ENCODE measurements around the gene PNPLA7.
A peak's percentile ranks its signal among the peaks of the same experiment; 100 is the strongest.
"Not testable (repeated sequence)": the region's sequence is repeated elsewhere in the genome, so short reads cannot be mapped to it uniquely, and the experiment has no call there.

PNPLA7 gene

DNA sequence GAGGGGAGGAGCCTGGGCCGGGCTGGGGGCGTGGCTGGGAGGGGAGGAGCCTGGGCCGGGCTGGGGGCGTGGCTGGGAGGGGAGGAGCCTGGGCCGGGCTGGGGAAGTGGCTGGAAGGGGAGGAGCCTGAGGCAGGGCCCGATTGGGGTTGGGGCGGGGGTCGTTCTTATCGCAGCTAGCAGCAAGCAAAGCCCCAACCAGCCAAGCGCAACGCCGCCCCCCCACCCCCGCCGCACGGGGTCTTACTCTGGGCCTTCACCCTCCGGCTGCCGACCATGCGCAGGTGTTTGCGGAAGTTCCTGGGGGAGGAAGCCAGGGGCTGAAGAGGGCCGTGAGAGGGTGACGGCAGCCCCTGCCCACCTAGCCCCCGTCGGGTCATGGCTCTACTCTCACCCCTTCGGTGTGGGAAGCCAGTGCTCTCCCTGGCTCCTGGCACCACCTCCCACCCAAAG is 96.0 kb downstream of the PNPLA7 start:
- Histone ChIP-seq H3K4me3 (ENCODE audit: low read depth, low read length) (no peak overlapping the region), H3K9me3 (ENCODE audit: severe bottlenecking) (no peaks in the 10 kb centered on the region), H3K27ac (no peak overlapping the region), H3K36me3 (peaks cover 53% of the 10 kb centered on the region), H3K27me3 (ENCODE audit: insufficient read depth, low read depth, severe bottlenecking) (no peaks in the 10 kb centered on the region)
- DNase-seq: peak; percentile 50
- TF ChIP-seq CTCF (IDR thresholded peaks at IDR 0.05; ENCODE audit: low read depth, low read length): no peak

DNA sequence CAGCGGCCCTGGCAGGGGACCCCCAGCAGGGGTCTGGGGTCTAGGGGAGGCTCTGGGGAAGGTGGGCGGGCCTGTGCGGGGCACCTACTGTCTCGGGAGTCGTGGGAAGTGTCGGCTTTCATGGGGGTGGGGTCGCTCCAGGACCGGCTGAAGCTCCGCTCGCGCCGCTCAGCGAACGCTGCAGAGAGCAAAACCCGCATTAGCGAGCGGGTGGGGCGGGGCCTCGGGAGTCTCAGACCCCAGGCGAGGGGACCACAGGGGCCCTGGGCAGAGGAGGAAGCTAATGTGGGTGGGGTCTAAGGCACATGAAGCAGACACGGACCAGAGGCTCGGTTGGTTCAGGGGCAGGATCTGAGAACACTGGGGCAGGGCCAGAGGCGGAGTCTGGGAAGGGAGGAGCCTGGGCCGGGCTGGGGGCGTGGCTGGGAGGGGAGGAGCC is 96.5 kb downstream of the PNPLA7 start:
- H3K36me3 ChIP-seq: peaks cover 56% of the 10 kb centered on the region

DNA sequence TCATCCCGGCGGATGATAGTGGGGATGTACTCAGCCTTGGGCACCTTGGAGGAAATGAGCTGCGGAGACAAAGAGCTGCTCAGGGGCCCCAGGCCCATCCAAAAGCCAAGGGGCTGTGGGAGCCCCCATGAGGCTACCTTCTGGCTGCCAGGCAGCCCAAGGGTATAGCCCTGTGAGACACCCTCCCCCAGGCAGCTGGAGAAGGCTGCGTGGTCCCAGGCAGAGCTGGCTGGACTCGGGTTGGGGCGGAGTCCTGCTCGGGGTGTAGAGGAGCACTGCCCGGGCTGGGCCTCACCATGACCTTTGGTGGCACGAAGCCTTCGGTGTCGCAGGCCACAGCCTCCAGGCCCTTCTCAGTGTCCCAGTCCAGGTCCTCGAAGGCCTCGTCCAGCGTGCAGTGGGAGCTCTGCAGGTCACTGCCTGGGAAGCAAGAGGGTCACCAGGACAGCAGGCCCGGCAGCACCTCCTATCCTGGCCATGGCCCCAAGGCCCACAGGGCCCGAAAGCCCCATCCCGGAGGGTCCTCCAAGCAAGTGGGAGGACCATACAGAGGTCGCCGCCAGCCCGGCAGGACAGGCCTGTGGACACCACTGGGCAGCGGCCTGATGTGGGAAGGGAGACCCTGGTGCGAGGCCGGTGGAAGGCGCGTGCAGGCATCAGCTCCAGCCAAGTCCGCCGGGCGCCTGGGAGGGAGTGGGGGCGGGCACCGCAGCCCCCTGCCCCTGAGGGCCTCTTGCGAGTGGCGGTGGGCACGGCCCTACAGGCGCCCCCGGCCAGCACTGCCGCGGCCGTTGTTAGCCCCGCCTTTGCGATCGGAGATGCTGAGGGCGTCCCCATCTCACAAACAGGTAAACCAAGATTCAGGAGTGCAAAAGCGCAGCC is 97.2 kb downstream of the PNPLA7 start:
- H3K36me3 ChIP-seq: peaks cover 55% of the 10 kb centered on the region
- H3K27ac ChIP-seq: no peak overlapping the region
- H3K4me3 ChIP-seq (ENCODE audit: low read depth, low read length): no peak overlapping the region
- no peaks in the 10 kb centered on the region for H3K27me3 ChIP-seq (ENCODE audit: insufficient read depth, low read depth, severe bottlenecking)
- H3K9me3 ChIP-seq (ENCODE audit: severe bottlenecking): no peaks in the 10 kb centered on the region
- DNase-seq: no peak
- TF ChIP-seq CTCF (IDR thresholded peaks at IDR 0.05; ENCODE audit: low read depth, low read length): no peak

More for the DNA sequence above, 96.5 kb downstream of the PNPLA7 start:
- Histone ChIP-seq H3K9me3 (ENCODE audit: severe bottlenecking) (no peaks in the 10 kb centered on the region), H3K27me3 (ENCODE audit: insufficient read depth, low read depth, severe bottlenecking) (no peaks in the 10 kb centered on the region), H3K27ac (no peak overlapping the region), H3K4me3 (ENCODE audit: low read depth, low read length) (no peak overlapping the region)
- no peak for TF ChIP-seq CTCF (IDR thresholded peaks at IDR 0.05; ENCODE audit: low read depth, low read length)
- peak; percentile 58 for DNase-seq

GRCh38 chr9:137452006-137452760 is 98.0 kb downstream of the PNPLA7 start:
- no peak for TF ChIP-seq CTCF (IDR thresholded peaks at IDR 0.05; ENCODE audit: low read depth, low read length)
- H3K36me3 ChIP-seq: peaks cover 47% of the 10 kb centered on the region
- no peaks in the 10 kb centered on the region for H3K9me3 ChIP-seq (ENCODE audit: severe bottlenecking)
- no peak for DNase-seq
- H3K4me3 ChIP-seq (ENCODE audit: low read depth, low read length): no peak overlapping the region
- no peak overlapping the region for H3K27ac ChIP-seq
- H3K27me3 ChIP-seq (ENCODE audit: insufficient read depth, low read depth, severe bottlenecking): no peaks in the 10 kb centered on the region

GRCh38 chr9:137451264-137452005 is 98.8 kb downstream of the PNPLA7 start:
- H3K36me3 ChIP-seq: peaks cover 41% of the 10 kb centered on the region
- not testable (repeated sequence) for DNase-seq; H3K9me3 ChIP-seq (ENCODE audit: severe bottlenecking); H3K4me3 ChIP-seq (ENCODE audit: low read depth, low read length); H3K27me3 ChIP-seq (ENCODE audit: insufficient read depth, low read depth, severe bottlenecking); H3K27ac ChIP-seq

- peaks cover 35% of the 10 kb centered on the region for H3K36me3 ChIP-seq
- not testable (repeated sequence) for DNase-seq; H3K27me3 ChIP-seq (ENCODE audit: insufficient read depth, low read depth, severe bottlenecking); H3K4me3 ChIP-seq (ENCODE audit: low read depth, low read length); H3K27ac ChIP-seq; H3K9me3 ChIP-seq (ENCODE audit: severe bottlenecking)
Measured at GRCh38 chr9:137450539-137451222, 99.5 kb downstream of the PNPLA7 start.
